ENCODE results near the gene RAD51B. TPM values are rescaled to one million over a fixed set of nuclear protein-coding genes. Genes with fewer than 3 reads are reported as not detected.

Gene RAD51B
- total RNA-seq, 1 donor from 2014 or later = 2.5 TPM

GRCh38 chr14:67882986-67883555 lies 63.5 kb downstream of the RAD51B start:
- intact Hi-C loops (cut with DNase I) = no loop called here

DNA sequence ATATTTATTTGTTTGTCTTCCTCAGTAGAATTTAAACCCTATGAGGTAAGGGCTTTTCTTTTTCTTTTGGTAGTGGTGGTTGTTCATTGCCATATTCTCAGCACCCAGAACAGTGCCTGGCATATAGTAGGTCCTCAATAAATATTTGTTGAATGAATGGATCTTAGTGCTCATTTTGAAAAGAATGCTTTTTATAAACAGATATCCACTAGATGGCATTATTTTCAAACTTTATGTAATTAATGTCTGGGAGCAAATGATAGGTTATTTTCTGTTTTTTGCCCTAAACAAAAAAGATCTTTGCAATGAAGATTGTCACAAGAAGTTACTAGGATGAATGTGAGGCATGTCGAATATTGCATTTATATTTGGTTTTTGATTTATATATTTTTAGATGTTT lies 64.1 kb downstream of the RAD51B start:
- intact Hi-C loops (cut with DNase I) = no loop called here
- DNase-seq (no peak), ATAC-seq (ENCODE audit: poor library complexity) (no peak)

More at GRCh38 chr14:67882986-67883555, 63.5 kb downstream of the RAD51B start:
- ATAC-seq (ENCODE audit: poor library complexity) (no peak), DNase-seq (no peak)

DNA sequence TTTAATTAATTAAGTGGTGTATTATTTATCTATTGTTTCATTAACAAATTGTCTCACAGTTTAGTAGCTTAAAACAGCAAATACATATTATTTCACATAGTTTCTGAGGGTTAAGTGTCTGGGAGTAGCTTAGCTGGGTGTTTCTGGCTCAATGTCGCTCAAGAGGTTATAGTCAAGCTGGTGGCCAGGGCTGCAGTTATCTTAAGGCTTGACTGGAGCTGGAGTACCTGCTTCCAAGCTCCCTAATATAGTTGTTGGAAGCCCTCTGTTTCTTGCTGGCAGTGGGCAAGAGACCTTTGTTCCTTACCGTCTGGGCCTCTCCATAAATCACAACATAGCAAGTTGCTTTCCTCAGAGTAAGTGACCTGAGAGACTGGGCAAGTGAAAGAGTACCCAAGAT lies 66.6 kb downstream of the RAD51B start:
- DNase-seq (no peak), ATAC-seq (ENCODE audit: poor library complexity) (no peak)
- intact Hi-C loops (cut with DNase I) = no loop called here

DNA sequence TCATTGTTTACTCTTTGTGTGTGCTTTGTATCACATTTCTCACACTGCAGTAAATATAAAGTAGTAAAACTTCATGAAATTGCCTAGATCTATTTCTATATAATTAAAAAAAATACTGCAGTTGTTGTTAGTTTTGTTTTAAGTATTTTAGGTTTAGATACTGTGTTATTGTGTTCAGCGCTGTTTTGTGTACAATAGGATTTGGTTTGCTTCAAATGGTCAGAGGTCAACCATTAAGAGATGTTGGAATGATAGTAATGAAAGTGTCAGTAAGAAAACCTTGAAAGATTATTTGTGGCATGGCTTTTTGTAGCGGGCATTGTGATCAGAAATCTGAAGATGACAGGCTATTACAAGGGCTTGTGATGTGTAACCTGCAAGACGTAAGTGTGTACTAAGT lies 67.9 kb downstream of the RAD51B start:
- intact Hi-C loops (cut with DNase I) = no loop called here
- no peak for ATAC-seq (ENCODE audit: poor library complexity)
- DNase-seq = no peak

GRCh38 chr14:67889455-67889854 lies 69.9 kb downstream of the RAD51B start:
- DNase-seq (no peak), ATAC-seq (ENCODE audit: poor library complexity) (no peak)
- intact Hi-C loops (cut with DNase I) = no loop called here

DNA sequence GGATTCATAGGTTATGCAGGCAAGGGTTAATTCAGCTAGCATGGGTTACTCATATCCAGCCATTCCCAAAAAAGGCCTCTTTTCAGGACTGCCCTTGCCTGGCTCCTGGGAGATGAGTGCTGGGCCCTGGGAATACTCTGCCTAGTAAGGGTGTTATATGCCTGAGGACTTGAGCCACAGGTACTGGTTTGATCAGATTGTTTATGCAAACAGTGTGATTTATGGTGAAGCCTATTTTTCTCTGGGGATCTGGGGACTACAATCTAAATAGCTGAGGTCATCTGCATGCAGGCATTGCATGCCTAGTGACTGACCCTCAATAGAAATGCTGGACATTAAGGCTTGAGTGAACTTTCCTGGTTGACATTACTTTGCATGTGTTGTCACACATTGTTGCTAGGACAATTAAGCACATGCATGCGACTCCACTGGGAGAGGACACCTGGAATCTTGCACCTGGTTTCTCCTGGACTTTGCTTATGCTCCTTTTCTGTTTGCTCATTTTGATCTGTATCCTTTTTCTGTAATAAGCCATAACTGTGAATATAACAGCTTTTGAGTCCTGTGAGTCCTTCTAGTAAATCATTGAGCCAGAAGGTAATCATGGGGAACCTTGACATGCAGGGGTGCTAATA lies 73.0 kb downstream of the RAD51B start:
- intact Hi-C loops (cut with DNase I) = no loop called here
- DNase-seq (no peak), ATAC-seq (ENCODE audit: poor library complexity) (no peak)

DNA sequence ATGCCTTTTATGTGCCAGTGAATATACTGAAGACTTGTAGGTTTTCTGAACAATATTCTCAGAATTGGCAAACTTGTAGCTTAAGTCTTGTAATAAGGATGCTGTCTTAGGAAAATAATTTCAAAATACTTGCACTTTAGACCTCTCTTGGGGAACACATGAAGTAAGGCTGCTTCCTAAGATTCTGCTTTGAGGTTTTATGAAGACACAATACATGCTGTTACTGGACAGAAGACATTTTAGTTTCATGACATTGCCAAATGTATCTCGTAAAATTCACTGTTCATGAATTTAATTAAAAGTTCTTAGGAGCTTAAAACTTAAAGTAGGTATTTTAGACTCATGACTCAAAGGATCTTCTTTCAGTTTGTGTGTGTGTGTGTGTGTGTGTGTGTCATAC lies 80.7 kb downstream of the RAD51B start:
- DNase-seq (no peak), ATAC-seq (ENCODE audit: poor library complexity) (no peak)
- intact Hi-C loops (cut with DNase I) = no loop called here

DNA sequence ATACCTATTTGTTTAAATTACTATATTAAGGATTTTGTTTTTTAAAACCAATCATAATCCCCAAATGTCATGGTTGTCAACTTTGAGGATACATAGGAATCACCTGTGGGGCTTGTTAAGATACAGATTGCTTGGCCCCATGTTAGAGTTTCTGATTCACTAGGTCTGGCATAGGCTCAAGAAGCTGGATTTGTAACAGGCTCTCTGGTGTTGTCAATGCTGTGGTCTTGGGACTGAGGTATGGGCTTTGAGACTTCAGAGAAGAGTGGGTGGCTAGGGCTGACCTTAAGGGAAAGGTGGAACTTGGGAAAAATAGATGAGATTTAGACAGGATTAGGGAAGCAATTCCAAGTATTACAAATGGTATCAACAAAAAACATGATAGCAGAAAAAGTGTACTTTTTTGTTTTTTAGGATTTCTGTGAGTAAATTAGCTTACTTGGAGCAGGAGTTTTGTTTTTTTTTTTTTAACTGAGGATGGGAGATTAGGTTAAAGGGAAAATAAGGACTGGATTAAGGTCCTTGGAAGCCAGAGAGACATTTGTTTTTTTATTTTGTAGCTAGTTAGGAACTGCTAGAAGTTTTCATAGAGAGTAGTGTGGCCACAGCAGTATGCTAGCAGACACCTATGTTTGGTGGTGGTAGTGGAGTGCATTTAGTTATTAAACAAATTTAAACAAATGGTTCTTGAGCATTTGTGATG lies 88.6 kb downstream of the RAD51B start:
- DNase-seq = no peak
- no peak for ATAC-seq (ENCODE audit: poor library complexity)
- intact Hi-C loops (cut with DNase I) = no loop called here

DNA sequence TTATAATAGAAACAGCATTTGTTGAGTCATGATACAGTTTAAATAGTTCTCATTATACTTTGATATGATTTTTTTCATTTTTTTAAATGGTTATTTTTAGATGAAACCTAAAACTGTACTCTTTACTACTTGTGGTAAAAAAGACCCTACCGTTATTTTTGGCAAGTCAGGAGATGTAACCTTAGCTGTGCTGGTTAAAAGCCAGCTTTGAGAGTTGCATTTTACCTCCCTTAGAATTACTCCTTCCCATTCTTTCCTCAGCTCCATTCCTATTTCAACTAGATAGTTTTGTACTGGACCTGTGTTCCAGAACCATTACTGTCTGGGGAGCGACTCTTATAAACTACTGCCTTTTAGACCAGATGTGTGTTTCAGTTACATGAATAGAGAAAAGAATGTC lies 92.0 kb downstream of the RAD51B start:
- no peak for ATAC-seq (ENCODE audit: poor library complexity)
- no peak for DNase-seq
- intact Hi-C loops (cut with DNase I) = no loop called here

- DNase-seq = no peak
- no peak for ATAC-seq (ENCODE audit: poor library complexity)
- intact Hi-C loops (cut with DNase I) = no loop called here
Measured at GRCh38 chr14:67916430-67916829, 96.9 kb downstream of the RAD51B start.

DNA sequence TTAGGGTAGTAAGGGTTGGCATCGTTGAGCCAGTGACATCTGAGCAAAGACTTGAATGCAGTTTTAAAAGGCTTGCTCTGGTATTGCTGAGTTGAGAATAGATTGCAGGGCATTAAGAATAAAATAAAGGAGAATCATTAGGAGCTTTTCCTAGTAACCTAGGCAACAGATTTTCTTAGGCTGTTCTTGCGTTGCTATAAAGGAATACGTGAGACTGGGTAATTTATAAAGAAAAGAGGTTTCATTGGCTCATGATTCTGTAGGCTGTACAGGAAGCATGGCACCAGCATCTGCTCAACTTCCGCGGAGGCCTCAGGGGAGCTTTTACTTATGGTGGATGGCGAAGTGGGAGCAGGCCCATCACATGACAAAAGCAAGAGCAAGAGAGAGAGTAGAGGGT lies 97.4 kb downstream of the RAD51B start:
- DNase-seq = no peak
- ATAC-seq (ENCODE audit: poor library complexity) = no peak
- intact Hi-C loops (cut with DNase I) = no loop called here

GRCh38 chr14:67918838-67919237 lies 99.3 kb downstream of the RAD51B start:
- no peak for ATAC-seq (ENCODE audit: poor library complexity)
- DNase-seq = no peak
- intact Hi-C loops (cut with DNase I) = no loop called here

DNA sequence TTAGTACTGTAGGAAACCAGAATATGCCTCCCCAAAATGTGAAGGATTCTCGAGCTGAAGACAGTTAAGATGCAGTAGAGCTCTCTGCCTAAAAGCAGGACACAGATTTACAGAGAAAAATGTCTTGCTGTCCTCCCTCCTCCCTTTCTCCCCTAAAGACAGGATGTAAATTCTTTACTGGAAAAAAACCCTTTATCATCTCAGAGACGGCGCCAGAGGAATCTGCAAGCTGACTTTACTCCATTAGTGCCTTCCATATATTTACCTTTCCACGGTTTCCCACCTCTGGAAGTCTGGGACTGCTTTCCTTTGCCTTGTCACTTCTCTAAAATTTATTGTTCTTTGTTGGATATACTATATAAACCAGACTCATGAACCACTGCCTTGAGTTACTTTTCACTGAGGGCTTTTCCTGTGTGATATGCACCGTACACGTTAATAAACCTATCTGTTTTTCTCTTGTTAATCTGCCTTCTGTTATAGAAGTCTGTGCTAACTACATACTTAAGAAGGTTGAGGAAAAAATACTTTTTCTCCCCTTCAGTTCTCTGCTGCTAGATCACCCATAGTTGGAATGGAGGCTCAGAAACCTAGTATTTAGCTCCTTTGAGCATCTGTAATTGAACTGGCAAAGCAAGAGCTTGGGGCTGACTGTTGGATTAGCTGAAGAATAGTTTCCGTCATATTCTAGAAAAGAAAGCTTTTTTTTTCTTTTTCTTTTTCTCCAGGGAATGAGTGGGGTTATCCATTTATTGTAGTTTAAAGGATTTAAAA lies 99.9 kb downstream of the RAD51B start:
- DNase-seq (no peak), ATAC-seq (ENCODE audit: poor library complexity) (no peak)
- intact Hi-C loops (cut with DNase I) = no loop called here

DNA sequence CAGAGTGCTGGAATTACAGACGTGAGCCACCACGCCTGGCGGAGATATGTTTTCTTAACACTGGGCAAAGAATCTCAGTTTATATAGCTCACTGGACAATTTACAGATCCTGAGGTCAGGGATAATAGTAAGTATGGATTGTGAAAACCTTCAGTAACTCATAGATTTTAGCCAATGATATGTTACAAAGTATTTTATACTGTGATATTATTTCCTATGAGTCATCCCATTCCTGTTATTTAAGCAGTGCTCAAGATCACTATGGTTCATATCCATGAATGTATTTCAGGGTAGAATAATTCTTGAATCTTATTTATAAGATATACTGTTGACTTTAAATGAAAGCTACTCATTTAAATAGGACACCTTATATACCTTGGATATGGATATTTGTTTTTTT lies 107.2 kb downstream of the RAD51B start:
- intact Hi-C loops (cut with DNase I) = no loop called here
- no peak for ATAC-seq (ENCODE audit: poor library complexity)

GRCh38 chr14:67927244-67927643 lies 107.7 kb downstream of the RAD51B start:
- no peak for ATAC-seq (ENCODE audit: poor library complexity)
- intact Hi-C loops (cut with DNase I) = no loop called here
- no peak for DNase-seq

More for the DNA sequence above, 107.2 kb downstream of the RAD51B start:
- no peak for DNase-seq

DNA sequence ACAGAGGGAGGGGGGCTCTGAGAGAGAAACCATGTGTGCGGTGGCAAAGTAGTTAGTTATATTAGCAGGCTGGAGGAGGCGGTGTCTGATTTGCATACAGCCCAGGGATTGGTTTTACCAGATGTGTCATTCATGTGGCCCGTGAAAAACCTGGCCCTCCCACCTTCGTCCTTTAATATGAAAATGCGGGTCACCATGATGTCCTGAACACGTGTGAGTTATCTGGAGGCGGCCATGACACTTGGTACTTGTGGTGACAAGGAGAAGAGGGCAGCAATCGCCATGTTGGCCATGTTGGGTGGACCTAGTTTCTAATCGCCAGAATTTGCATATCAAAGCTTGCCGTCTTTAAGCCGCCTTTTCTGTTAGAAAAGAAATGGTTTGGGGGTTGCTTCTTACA lies 108.8 kb downstream of the RAD51B start:
- no peak for DNase-seq
- no peak for ATAC-seq (ENCODE audit: poor library complexity)
- intact Hi-C loops (cut with DNase I) = no loop called here

- intact Hi-C loops (cut with DNase I) = no loop called here
- DNase-seq = no peak
- ATAC-seq (ENCODE audit: poor library complexity) = no peak
Measured at GRCh38 chr14:67932708-67933246, 113.2 kb downstream of the RAD51B start.

DNA sequence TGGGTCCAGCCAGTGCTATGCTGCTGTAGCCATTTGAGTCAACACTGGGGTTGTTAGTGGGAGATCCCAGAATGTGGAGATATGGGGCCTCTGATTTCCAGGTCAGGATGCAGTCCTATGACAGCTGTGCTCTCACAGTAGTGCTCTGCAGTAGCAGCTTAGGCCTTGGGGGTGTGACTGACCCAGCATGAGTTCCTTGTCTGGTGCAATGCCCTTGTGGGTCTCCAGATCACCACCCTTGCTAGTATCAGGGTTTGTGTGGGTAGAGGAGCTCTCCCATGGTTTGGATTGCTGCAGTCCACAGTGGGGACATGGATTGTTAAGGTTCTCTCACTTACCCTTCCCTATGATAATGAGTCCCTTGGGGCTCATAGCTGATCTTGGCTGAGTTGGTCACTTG lies 113.7 kb downstream of the RAD51B start:
- no peak for ATAC-seq (ENCODE audit: poor library complexity)
- intact Hi-C loops (cut with DNase I) = no loop called here

DNA sequence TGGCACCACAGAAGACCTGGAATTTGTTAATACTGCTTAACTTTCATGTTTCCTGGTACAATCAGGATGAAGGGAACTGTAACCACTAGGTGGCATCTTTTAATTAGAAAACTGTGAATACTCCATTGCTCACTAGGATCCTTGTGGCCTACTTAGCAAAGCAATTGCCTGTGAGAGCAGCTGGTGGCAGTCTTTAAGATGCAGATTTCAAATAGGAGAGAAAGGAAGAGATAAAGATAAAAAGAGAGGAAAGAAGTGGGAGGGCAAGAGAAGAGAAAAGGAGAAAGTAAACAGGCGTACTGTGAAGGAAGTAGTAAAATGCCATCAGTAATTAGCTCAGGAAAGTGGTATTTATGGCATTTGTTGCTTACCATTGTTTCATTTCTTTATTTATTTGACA lies 114.5 kb downstream of the RAD51B start:
- intact Hi-C loops (cut with DNase I) = no loop called here

More for the DNA sequence above, 113.7 kb downstream of the RAD51B start:
- no peak for DNase-seq

More for the DNA sequence above, 114.5 kb downstream of the RAD51B start:
- ATAC-seq (ENCODE audit: poor library complexity) (peak; percentile 94), DNase-seq (no peak)

All from Right ventricle myocardium superior (tissue), 1 donor.